T follicular helper cell (primary cell): ENCODE results near the gene CXorf65.

Source experiments
- DNase-seq: peaks from one replicate; pipeline ENCODE4 v3.0.0-alpha.2; 2020; ENCODE audit warnings: low read depth

Gene CXorf65

GRCh38 chrX:71067089-71067488, 39.5 kb downstream of the CXorf65 start:
- no peak for DNase-seq

GRCh38 chrX:71060127-71060526, 46.4 kb downstream of the CXorf65 start:
- no peak for DNase-seq

- no peak for DNase-seq
Observed at GRCh38 chrX:71057848-71058530, 48.6 kb downstream of the CXorf65 start.

GRCh38 chrX:71056867-71057266, 49.7 kb downstream of the CXorf65 start:
- no peak for DNase-seq
